ENCODE measurements around the gene ATRN. TPM values are rescaled to one million over a fixed set of nuclear protein-coding genes. Genes with fewer than 3 reads are reported as not detected.

Gene ATRN
- total RNA-seq, 4 donors from 2014 or later, result 24.0 to 31.5 (median 26.4) TPM

- TF ChIP-seq CTCF (IDR thresholded peaks at IDR 0.05) (no peak), EP300 (IDR thresholded peaks at IDR 0.05) (no peak), POLR2A (IDR thresholded peaks at IDR 0.05) (no peak)
- Histone ChIP-seq H3K9me3 (peaks cover 0 to 11% (median 0%) of the 10 kb centered on the region in 4 donors), H3K36me3 (peaks cover 0 to 6% (median 0%) of the 10 kb centered on the region in 3 donors), H3K4me3 (no peak overlapping the region), H3K27me3 (peaks cover 0 to 48% of the 10 kb centered on the region in 2 donors), H3K4me1 (peaks cover 0 to 11% (median 2%) of the 10 kb centered on the region in 4 donors), H3K27ac (no peak overlapping the region)
- 55 to 63% methylated on average over 8 of the region's 8 CpGs for WGBS, 2 donors
- DNase-seq (ENCODE audit: low spot score in 2 of 2), result no peak
These were observed 188.1 kb downstream of the ATRN start for GRCh38 chr20:3658716-3659491.

DNA sequence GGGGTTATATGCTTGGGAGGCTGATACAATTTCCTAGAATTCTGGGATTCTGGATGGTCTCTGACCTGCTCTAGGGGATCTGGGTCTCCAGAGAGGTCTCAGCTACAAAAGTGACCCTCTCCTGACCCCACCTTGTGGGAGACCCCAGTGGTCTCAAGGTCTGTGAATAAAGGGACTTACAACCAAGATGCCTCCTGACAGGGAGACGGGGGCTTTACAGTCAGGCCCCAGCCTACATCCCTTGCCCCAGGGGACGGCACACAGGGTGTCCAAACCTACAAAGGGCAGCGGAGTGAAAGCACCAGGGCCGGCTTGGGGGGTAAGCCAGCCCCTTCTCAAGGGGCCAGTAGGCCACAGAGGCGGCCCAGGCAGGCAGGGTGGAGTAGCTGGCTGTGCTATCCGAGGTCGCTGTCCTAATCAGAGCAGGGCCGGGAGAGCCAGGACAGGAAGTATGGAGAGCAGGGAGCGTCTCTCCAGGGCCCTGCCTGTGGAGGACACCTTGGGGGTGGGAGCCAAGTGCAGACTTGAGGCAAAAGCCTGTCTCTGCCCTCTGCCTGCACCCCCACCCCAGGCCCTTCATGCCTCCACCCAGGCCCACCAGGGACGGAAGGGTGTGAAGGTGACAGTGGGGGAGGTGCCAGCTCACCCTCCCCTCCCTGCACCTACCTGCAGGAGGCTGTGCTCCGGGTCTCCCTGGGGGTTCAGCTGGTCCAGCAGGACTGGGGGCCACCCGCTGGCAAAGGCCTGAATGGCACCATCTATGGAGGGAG is 188.9 kb downstream of the ATRN start:
- no peak for DNase-seq (ENCODE audit: low spot score in 2 of 2)
- H3K36me3 ChIP-seq, result peaks cover 0 to 4% (median 0%) of the 10 kb centered on the region in 3 donors
- 64 to 71% methylated on average over 11 to 12 of the region's 12 CpGs for WGBS, 2 donors
- peaks cover 0 to 48% of the 10 kb centered on the region in 2 donors for H3K27me3 ChIP-seq
- peaks cover 0 to 11% (median 2%) of the 10 kb centered on the region in 4 donors for H3K4me1 ChIP-seq
- H3K27ac ChIP-seq, result no peak overlapping the region
- no peak overlapping the region for H3K4me3 ChIP-seq
- TF ChIP-seq POLR2A (IDR thresholded peaks at IDR 0.05) (no peak), EP300 (IDR thresholded peaks at IDR 0.05) (no peak), CTCF (IDR thresholded peaks at IDR 0.05) (no peak)
- H3K9me3 ChIP-seq, result peaks cover 0 to 10% (median 0%) of the 10 kb centered on the region in 4 donors

DNA sequence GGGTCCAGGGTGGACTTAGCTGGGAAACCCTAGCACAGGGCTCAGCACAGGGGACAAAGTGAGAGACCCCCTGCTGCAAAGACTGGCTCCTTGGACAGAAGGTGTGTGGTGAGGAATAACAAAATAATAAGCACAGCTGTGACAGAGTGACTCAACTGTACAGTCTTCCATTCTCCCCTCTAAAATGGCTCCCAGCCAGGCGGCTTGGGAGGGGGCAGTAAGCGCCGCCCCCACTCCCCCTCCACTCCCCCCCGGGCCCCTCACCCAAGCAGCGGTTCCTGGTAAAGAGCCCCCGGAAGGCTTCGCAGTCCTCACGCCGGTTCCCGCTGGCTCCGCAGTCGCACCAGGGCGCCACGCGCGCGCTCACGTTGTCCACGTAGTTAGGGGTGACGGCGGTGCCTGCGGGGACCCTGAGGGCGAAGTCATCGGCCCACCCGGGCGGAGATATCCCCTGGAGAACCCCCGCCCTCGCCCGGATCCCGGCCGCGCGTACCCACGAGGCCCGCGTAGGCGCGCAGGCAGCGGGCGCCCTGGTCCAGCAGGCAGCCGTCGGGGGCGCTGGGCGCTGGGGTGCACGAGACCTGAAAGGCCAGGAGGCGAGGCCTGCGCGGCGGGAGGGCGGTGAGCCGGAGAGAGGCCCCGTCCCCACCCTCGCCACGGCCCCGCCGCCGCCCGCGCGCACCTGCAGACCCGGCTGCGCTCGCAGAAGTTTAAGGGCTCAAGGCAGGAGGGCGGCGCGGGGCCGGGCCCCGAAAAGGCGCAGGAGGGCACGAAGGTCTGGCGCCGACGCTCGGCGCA is 189.6 kb downstream of the ATRN start:
- Histone ChIP-seq H3K4me1 (peaks cover 0 to 11% (median 2%) of the 10 kb centered on the region in 4 donors), H3K9me3 (peaks cover 0 to 4% (median 0%) of the 10 kb centered on the region in 4 donors), H3K36me3 (no peaks in the 10 kb centered on the region), H3K27me3 (peaks cover 0 to 48% of the 10 kb centered on the region in 2 donors), H3K4me3 (peak overlapping the region in 1 of 4 donors; percentile 28), H3K27ac (no peak overlapping the region)
- no peak for TF ChIP-seq CTCF (IDR thresholded peaks at IDR 0.05)
- no peak for TF ChIP-seq POLR2A (IDR thresholded peaks at IDR 0.05)
- TF ChIP-seq EP300 (IDR thresholded peaks at IDR 0.05), result no peak
- WGBS, 2 donors, result 3 to 6% methylated on average over 26 to 69 of the region's 75 CpGs
- DNase-seq (ENCODE audit: low spot score in 2 of 2), result no peak

DNA sequence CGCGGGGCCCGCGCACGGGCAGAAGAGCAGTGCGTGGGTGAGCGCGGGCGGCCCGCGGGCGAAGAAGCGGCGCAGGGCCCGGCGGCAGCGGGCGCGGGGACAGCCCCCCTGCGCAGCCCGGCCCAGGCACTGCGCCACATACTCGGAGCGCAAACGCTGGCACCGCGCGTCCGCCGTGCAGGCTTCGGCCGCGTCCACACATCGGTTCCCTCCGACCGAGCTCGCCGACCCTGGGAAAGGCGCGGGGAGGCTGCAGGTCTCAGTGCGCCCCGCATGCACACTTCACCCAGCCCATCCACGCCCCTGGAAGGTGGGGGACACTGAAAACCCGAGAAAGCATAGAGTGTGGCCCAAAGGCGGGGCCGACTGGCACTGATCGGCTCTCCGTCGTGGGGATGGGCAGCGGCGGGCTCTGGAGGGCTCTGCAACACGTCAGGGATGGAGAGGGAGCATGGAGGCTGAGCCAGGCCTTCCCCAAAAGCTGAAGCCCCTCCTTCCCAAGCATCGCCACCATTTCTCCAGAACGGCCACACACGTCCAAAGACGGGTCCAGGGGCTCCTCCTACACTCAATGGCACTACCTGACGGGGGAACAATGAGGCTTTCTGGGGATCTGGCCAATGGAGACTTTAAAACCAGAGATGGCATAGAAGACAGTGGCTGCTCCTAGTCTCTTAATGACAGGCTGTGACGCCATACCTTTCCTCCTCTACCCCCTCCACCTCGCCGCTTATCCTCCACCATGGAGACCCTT is 190.4 kb downstream of the ATRN start:
- Histone ChIP-seq H3K9me3 (no peaks in the 10 kb centered on the region), H3K4me3 (peak overlapping the region in 1 of 4 donors; percentile 28), H3K36me3 (no peaks in the 10 kb centered on the region), H3K27me3 (peaks cover 0 to 48% of the 10 kb centered on the region in 2 donors), H3K4me1 (peaks cover 0 to 11% (median 3%) of the 10 kb centered on the region in 4 donors), H3K27ac (no peak overlapping the region)
- no peak for DNase-seq (ENCODE audit: low spot score in 2 of 2)
- 12 to 16% methylated on average over 26 to 57 of the region's 60 CpGs for WGBS, 2 donors
- TF ChIP-seq POLR2A (IDR thresholded peaks at IDR 0.05), result no peak
- no peak for TF ChIP-seq EP300 (IDR thresholded peaks at IDR 0.05)
- no peak for TF ChIP-seq CTCF (IDR thresholded peaks at IDR 0.05)

All from tibial nerve (tissue), 4 donors.